Endothelial cell of umbilical vein (primary cell): ENCODE results near the gene NES. TPM values are rescaled to one million over a fixed set of nuclear protein-coding genes. Genes with fewer than 3 reads are reported as not detected.

Experiments
- Bru-seq: library from RNA; stranded (reverse); fragments of 400-500 nt; gene quantifications from one replicate; lab custom pipeline; 2021; lab: Mats Ljungman, UMichigan
- BruChase-seq, 2 experiments: library from RNA; stranded (reverse); fragments of 400-500 nt; gene quantifications; one replicate each; lab custom pipeline; 2021; lab: Mats Ljungman, UMichigan
- BruUV-seq: library from RNA; stranded (reverse); fragments of 400-500 nt; replicated peaks from 2 replicates; lab custom pipeline; 2021; lab: Mats Ljungman, UMichigan
- CTCF ChIA-PET: fragments of 300-600, 350-600 bp; sonication (Branson Sonifier 250); formaldehyde crosslinking; loops from one replicate; lab custom pipeline; 2021; ENCODE audit warnings: antibody characterized with exemption, inconsistent platforms; lab: Charles Lee
- POLR2A ChIA-PET: fragments of 300-600, 350-600 bp; sonication (Branson Sonifier 250); formaldehyde crosslinking; loops from one replicate; lab custom pipeline; 2021; ENCODE audit warnings: antibody characterized with exemption, inconsistent platforms; lab: Charles Lee
- DNase-seq: peaks from one replicate; pipeline ENCODE4 v3.0.0-alpha.2; 2011; ENCODE audit warnings: low read depth, low spot score
- FAIRE-seq: peaks from 2 replicates; lab custom pipeline; 2011; peaks lifted over from hg19 to GRCh38; lab: Jason Lieb, UNC
- H2AFZ ChIP-seq: 2 replicates; pipeline ENCODE4 v1.6.0; 2012; ENCODE audit warnings: low read depth, low read length, control low read depth, inconsistent platforms
- H3K27ac ChIP-seq: 2 replicates; pipeline ENCODE4 v1.5.1; 2011; ENCODE audit warnings: low read depth, mild to moderate bottlenecking, control low read depth, low read length, moderate library complexity; ENCODE audit not compliant: insufficient read depth
- H3K27me3 ChIP-seq, 2 experiments: 2 replicates each; pipeline versions ENCODE4 v1.6.0 to v1.6.1; 2011; ENCODE audit warnings: low read length in 2 of 2, mixed read lengths in 1 of 2; ENCODE audit not compliant: control insufficient read depth in 2 of 2, insufficient read depth in 2 of 2
- H3K36me3 ChIP-seq, 2 experiments: 2 replicates in 1 of 2; 3 replicates in 1 of 2; pipeline ENCODE4 v1.5.1; 2011; ENCODE audit warnings: low read length in 2 of 2, mild to moderate bottlenecking in 1 of 2, moderate library complexity in 1 of 2; ENCODE audit not compliant: control insufficient read depth in 2 of 2, insufficient read depth in 2 of 2; ENCODE audit errors: extremely low read depth in 1 of 2
- H3K4me1 ChIP-seq: 3 replicates; pipeline ENCODE4 v1.5.1; 2011; ENCODE audit warnings: mild to moderate bottlenecking, low read length; ENCODE audit not compliant: control insufficient read depth, insufficient read depth; ENCODE audit errors: extremely low read depth
- H3K4me2 ChIP-seq: 2 replicates; pipeline ENCODE4 v1.6.1; 2011; ENCODE audit warnings: low read length, control low read depth, mixed read lengths; ENCODE audit not compliant: insufficient read depth
- H3K4me3 ChIP-seq, 3 experiments: fragments of 200-600 bp in 1 of 3; sonication (generic), shearing (Covaris generic) in 1 of 3; replicated peaks in 1 of 3; 2 replicates each; pipeline ENCODE4 v1.5.1; 2011 to 2016; ENCODE audit warnings: control low read depth in 3 of 3, low read length in 3 of 3, mild to moderate bottlenecking in 2 of 3, inconsistent platforms in 1 of 3, low read depth in 1 of 3, moderate library complexity in 1 of 3; ENCODE audit not compliant: insufficient read depth in 1 of 3
- H3K79me2 ChIP-seq: 2 replicates; pipeline ENCODE4 v1.6.0; 2012; ENCODE audit warnings: low read length, inconsistent platforms; ENCODE audit not compliant: control insufficient read depth, insufficient read depth
- H3K9ac ChIP-seq: replicated peaks from 2 replicates; pipeline ENCODE3; 2011; ENCODE audit warnings: low read length, control low read depth; ENCODE audit not compliant: insufficient read depth; ENCODE audit errors: extremely low read depth
- H3K9me1 ChIP-seq: replicated peaks from 3 replicates; pipeline ENCODE4 v1.6.0; 2011; ENCODE audit warnings: mild to moderate bottlenecking, low read length; ENCODE audit not compliant: control insufficient read depth, insufficient read depth; ENCODE audit errors: extremely low read depth
- H3K9me3 ChIP-seq: replicated peaks from 2 replicates; pipeline ENCODE4 v1.5.1; 2012; ENCODE audit warnings: low read length, inconsistent platforms; ENCODE audit not compliant: control insufficient read depth, insufficient read depth
- H4K20me1 ChIP-seq: replicated peaks from 2 replicates; pipeline ENCODE3; 2011; ENCODE audit warnings: mild to moderate bottlenecking, low read length; ENCODE audit not compliant: control insufficient read depth, insufficient read depth; ENCODE audit errors: extremely low read depth
- CTCF ChIP-seq, 2 donors: IDR thresholded peaks; 1 replicate in 1 of 2; 2 replicates in 1 of 2; pipeline ENCODE4 v1.5.1; 2011; ENCODE audit warnings: low read length in 2 of 2, mild to moderate bottlenecking in 2 of 2, moderate library complexity in 2 of 2, control low read depth in 1 of 2, inconsistent platforms in 1 of 2, low read depth in 1 of 2; ENCODE audit not compliant: insufficient read depth in 1 of 2; ENCODE audit errors: extremely low read depth in 1 of 2
- EZH2 ChIP-seq: IDR thresholded peaks from 2 replicates; pipeline ENCODE4 v1.6.1; 2012; ENCODE audit warnings: borderline replicate concordance, low read depth, mild to moderate bottlenecking, moderate library complexity, low read length, inconsistent platforms; ENCODE audit not compliant: severe bottlenecking
- FOS ChIP-seq: IDR thresholded peaks from 2 replicates; pipeline ENCODE4 v1.6.1; 2011; ENCODE audit warnings: mild to moderate bottlenecking, low read length, moderate library complexity, borderline replicate concordance; ENCODE audit not compliant: insufficient read depth
- GATA2 ChIP-seq: IDR thresholded peaks from 2 replicates; pipeline ENCODE4 v1.7.0; 2011; ENCODE audit warnings: low read depth, mild to moderate bottlenecking, moderate library complexity, mixed read lengths, low read length; ENCODE audit not compliant: insufficient read length, insufficient read depth
- JUN ChIP-seq: IDR thresholded peaks from 2 replicates; pipeline ENCODE4 v1.6.1; 2011; ENCODE audit warnings: borderline replicate concordance, low read depth; ENCODE audit not compliant: insufficient read length, insufficient read depth
- MYC ChIP-seq: IDR thresholded peaks from one replicate; pipeline ENCODE4 v1.6.1; 2011; ENCODE audit warnings: mild to moderate bottlenecking, low read depth, low read length
- POLR2A ChIP-seq: IDR thresholded peaks from 2 replicates; pipeline ENCODE4 v1.6.1; 2012; ENCODE audit warnings: low read depth, mild to moderate bottlenecking, control low read depth, low read length
- POLR2AphosphoS5 ChIP-seq: IDR thresholded peaks from 2 replicates; pipeline ENCODE4 v1.6.1; 2012; ENCODE audit warnings: low read depth, mild to moderate bottlenecking, control low read depth, low read length, moderate library complexity; ENCODE audit not compliant: insufficient read depth
- dilution Hi-C: fragments of 300-500 bp; cut with MboI; formaldehyde crosslinking; loops from one replicate; pipeline ENCODE4 v1.15.0; 2019; ENCODE audit warnings: low sequenced_read_pairs; ENCODE audit not compliant: extremely low pct_ligation_motif_present
- intact Hi-C: fragments of 100-400 bp; cut with micrococcal nuclease; formaldehyde crosslinking; loops from one replicate; pipeline ENCODE4 v1.10.0; 2022
- long read RNA-seq: library from polyadenylated mRNA; stranded (forward); transcript quantifications from one replicate; pipeline ENCODE4 v2.0.0, GENCODE V29; 2021
- polyA minus RNA-seq, 3 experiments: library from RNA; depleted of rRNA, polyadenylated mRNA; stranded (reverse); fragments of >200 nt; gene quantifications; 1 replicate in 1 of 3; 2 replicates in 2 of 3; pipeline ENCODE4 v1.2.3, GENCODE V29; 2011
- polyA plus RNA-seq, 4 experiments: library from polyadenylated mRNA; depleted of rRNA in 3 of 4; stranded (reverse) in 3 of 4; unstranded in 1 of 4; fragments of >200 nt; gene quantifications; 2 replicates each; pipeline versions ENCODE4 v1.2.1 to v1.2.3, GENCODE V29; 2011 to 2012; ENCODE audit warnings: missing spikeins in 1 of 4
- total RNA-seq: library from RNA; stranded (reverse); gene quantifications from 2 replicates; pipeline ENCODE4 v1.2.3, GENCODE V29; 2021
- TF ChIP-seq, protein P1 (sequence below): IDR thresholded peaks from 2 replicates; pipeline ENCODE4 v1.6.1; 2011; ENCODE audit not compliant: insufficient read depth, insufficient read length

The NES gene, protein sequence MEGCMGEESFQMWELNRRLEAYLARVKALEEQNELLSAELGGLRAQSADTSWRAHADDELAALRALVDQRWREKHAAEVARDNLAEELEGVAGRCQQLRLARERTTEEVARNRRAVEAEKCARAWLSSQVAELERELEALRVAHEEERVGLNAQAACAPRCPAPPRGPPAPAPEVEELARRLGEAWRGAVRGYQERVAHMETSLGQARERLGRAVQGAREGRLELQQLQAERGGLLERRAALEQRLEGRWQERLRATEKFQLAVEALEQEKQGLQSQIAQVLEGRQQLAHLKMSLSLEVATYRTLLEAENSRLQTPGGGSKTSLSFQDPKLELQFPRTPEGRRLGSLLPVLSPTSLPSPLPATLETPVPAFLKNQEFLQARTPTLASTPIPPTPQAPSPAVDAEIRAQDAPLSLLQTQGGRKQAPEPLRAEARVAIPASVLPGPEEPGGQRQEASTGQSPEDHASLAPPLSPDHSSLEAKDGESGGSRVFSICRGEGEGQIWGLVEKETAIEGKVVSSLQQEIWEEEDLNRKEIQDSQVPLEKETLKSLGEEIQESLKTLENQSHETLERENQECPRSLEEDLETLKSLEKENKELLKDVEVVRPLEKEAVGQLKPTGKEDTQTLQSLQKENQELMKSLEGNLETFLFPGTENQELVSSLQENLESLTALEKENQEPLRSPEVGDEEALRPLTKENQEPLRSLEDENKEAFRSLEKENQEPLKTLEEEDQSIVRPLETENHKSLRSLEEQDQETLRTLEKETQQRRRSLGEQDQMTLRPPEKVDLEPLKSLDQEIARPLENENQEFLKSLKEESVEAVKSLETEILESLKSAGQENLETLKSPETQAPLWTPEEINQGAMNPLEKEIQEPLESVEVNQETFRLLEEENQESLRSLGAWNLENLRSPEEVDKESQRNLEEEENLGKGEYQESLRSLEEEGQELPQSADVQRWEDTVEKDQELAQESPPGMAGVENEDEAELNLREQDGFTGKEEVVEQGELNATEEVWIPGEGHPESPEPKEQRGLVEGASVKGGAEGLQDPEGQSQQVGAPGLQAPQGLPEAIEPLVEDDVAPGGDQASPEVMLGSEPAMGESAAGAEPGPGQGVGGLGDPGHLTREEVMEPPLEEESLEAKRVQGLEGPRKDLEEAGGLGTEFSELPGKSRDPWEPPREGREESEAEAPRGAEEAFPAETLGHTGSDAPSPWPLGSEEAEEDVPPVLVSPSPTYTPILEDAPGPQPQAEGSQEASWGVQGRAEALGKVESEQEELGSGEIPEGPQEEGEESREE (N-terminal part only)
- total RNA-seq: 269 and 274 TPM in 2 replicates
- 15.5 and 19.4 TPM in 2 replicates for polyA plus RNA-seq
- 34.7 and 34.8 TPM in 2 replicates for polyA plus RNA-seq (2011; cell fraction: cytosol; rRNA removed)
- polyA plus RNA-seq (2011; cell fraction: nucleus; rRNA removed): 54.3 and 59.9 TPM in 2 replicates
- polyA plus RNA-seq (2012): 91.3 and 128 TPM in 2 replicates
- 27.1 and 31.8 TPM in 2 replicates for polyA minus RNA-seq
- 1.3 TPM for polyA minus RNA-seq (2011; cell fraction: cytosol; rRNA and poly(A)+ RNA removed)
- 14.7 and 17.6 TPM in 2 replicates for polyA minus RNA-seq (2011; cell fraction: nucleus; rRNA and poly(A)+ RNA removed)
- percentile 99 among the genes with signal in this experiment for Bru-seq, nascent RNA
- percentile 100 among the genes with signal in this experiment for BruChase-seq, experiment 1, labeled RNA remaining after a 6-hour chase
- BruChase-seq, experiment 2, labeled RNA remaining after a 2-hour chase: percentile 100 among the genes with signal in this experiment
- long read RNA-seq, full-length matches to known transcripts: 3 of 94 reads
- long read RNA-seq, partial matches to known transcripts: 0 of 94 reads
- long read RNA-seq, other reads (novel, unspliced or antisense): 91 of 94 reads

DNA sequence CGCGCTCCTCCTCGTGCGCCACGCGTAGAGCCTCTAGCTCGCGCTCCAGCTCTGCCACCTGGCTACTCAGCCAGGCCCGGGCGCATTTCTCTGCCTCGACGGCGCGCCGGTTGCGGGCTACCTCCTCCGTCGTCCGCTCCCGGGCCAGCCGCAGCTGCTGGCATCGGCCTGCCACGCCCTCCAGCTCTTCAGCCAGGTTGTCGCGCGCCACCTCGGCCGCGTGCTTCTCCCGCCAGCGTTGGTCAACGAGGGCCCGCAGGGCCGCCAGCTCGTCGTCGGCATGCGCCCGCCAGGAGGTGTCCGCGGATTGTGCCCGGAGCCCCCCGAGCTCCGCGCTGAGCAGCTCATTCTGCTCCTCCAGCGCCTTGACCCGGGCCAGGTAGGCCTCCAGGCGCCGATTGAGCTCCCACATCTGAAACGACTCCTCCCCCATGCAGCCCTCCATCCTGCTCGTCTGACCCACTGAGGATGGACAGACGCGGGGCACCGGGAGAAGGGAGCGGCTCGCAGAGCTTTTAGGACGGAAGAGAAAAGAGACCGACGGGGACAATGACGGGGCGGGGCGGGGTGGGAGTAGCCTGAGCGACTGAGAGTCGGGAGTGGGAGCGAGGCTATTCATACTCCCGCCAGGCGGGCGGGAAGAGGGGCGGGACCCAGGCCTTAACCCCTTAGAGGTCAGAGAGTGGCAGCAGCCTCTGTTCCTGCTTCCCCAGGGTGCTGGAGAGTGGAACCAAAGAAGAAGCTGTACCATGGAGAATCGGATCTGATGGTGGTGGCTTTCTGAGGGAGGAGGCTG, at the start of gene NES:
NES (minus strand) TSS at position 588 of the 796 bp plus-strand sequence; CDS start at position 445, 143 bp downstream.
- Histone ChIP-seq H4K20me1 (no peaks in the 10 kb centered on the region), H3K4me3 (peak within 1 kb of the TSS; percentile 50 to 84 (median 81)), H3K9me1 (no peaks in the 10 kb centered on the region), H3K9ac (peak within 1 kb of the TSS; percentile 75), H3K9me3 (no peaks in the 10 kb centered on the region), H3K4me1 (peaks cover 36% of the 10 kb centered on the region), H3K79me2 (peaks cover 39% of the 10 kb centered on the region), H2AFZ (peak within 1 kb of the TSS; percentile 72), H3K27me3 (peaks cover 2 to 5% of the 10 kb centered on the region in 2 experiments), H3K4me2 (peak within 1 kb of the TSS; percentile 78), H3K27ac (peak within 1 kb of the TSS; percentile 54), H3K36me3 (peaks cover 0 to 6% of the 10 kb centered on the region in 2 experiments)
- TSS peak; percentile 48 for BruUV-seq
- FAIRE-seq (peak; percentile 77), DNase-seq (peak; percentile 52)
- ChIA-PET CTCF (interaction anchor here (1.0 to 10.9 kb wide), 15 partner anchors 11 to 291 kb away, joined by 3 to 221 read pairs (median 6); partner anchors contain the start of genes HAPLN2, ISG20L2 and METTL25B), POLR2A (interaction anchor here (0.5 to 3.0 kb wide), 5 partner anchors 9 to 179 kb away, joined by 3 to 32 read pairs (median 7); no protein-coding TSS in a partner anchor)
- TF ChIP-seq POLR2A: peak; percentile 75
- no peak for TF ChIP-seq GATA2
- no peak for TF ChIP-seq MYC
- TF ChIP-seq JUN: no peak
- TF ChIP-seq, protein P1, sequence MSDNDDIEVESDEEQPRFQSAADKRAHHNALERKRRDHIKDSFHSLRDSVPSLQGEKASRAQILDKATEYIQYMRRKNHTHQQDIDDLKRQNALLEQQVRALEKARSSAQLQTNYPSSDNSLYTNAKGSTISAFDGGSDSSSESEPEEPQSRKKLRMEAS: no peak
- peak; percentile 63 for TF ChIP-seq POLR2AphosphoS5
- TF ChIP-seq FOS: no peak
- TF ChIP-seq EZH2: no peak
- peak in 1 of 2 donors; percentile 0 for TF ChIP-seq CTCF (IDR thresholded peaks at IDR 0.05; ENCODE audit: extremely low read depth in 1 of 2, insufficient read depth in 1 of 2, low read depth in 1 of 2, low read length in 2 of 2)
- dilution Hi-C loops (no loop called here), intact Hi-C loops (no loop called here)
